Cardiac fibroblast (primary cell): Measurements from ENCODE around the gene SND1.
A peak's percentile ranks its signal among the peaks of the same experiment; 100 is the strongest.

Experiments
- DNase-seq, 2 donors: peaks; one replicate each; pipeline versions ENCODE4 v3.0.0 to v3.0.0-alpha.2; 2010; ENCODE audit warnings: low read depth in 2 of 2
- H3K4me3 ChIP-seq, 2 donors: replicated peaks in 1 of 2; 1 replicate in 1 of 2; 2 replicates in 1 of 2; pipeline ENCODE4 v1.5.1; 2011; ENCODE audit warnings: low read depth in 2 of 2, low read length in 2 of 2, mild to moderate bottlenecking in 2 of 2, moderate library complexity in 1 of 2
- TF ChIP-seq, protein P1 (sequence below): IDR thresholded peaks from one replicate; pipeline ENCODE4 v1.5.1; 2011; ENCODE audit warnings: low read depth, mild to moderate bottlenecking, low read length, inconsistent platforms

Gene SND1

DNA sequence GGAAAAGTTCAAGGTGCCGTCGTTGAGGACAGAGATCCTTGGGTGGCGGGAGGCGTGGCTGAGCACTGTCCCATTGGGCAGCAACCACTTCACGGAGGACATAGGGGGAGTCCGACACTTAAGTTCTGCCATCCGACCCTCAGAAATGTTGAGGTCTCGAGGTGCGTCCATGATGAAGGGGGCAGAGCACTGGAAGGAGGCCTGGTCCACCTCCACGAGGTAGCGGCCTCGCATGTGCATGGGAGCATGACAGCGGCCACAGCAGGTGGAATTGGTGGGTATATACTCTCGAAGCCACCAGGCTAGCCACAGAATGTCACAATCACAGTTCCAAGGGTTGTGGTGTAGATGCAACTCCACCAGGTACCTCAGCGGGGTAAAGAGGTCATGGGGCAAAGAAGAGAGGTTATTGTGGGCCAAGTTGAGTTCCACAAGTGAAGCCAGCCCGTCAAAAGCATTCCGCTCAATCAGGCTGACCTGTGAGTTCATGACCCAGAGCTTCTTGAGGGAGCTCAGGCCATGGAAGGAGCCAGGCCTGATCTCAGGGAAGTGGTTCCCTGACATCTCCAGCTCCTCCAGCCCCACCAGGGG is 377.5 kb downstream of the SND1 start:
- no peak for DNase-seq
- H3K4me3 ChIP-seq = no peak overlapping the region
- TF ChIP-seq, protein P1, sequence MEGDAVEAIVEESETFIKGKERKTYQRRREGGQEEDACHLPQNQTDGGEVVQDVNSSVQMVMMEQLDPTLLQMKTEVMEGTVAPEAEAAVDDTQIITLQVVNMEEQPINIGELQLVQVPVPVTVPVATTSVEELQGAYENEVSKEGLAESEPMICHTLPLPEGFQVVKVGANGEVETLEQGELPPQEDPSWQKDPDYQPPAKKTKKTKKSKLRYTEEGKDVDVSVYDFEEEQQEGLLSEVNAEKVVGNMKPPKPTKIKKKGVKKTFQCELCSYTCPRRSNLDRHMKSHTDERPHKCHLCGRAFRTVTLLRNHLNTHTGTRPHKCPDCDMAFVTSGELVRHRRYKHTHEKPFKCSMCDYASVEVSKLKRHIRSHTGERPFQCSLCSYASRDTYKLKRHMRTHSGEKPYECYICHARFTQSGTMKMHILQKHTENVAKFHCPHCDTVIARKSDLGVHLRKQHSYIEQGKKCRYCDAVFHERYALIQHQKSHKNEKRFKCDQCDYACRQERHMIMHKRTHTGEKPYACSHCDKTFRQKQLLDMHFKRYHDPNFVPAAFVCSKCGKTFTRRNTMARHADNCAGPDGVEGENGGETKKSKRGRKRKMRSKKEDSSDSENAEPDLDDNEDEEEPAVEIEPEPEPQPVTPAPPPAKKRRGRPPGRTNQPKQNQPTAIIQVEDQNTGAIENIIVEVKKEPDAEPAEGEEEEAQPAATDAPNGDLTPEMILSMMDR = no peak

DNA sequence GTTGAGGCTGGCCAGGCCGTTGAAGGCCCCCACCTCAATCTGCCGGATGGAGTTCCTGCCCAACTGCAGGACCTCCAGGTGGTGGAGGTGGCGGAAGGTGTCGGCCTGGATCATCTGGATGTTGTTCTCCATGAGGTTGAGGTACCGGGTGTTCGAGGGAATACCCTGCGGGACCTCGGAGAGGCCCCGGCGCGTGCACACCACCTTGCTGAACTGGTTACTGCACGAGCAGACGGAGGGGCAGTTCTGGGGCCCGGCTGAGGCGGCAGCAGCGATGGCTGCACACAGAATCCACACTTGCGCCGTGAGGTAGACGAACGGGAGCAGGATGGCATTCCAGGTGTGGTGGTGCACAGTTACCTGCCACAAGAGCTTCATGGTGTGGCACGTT is 378.3 kb downstream of the SND1 start:
- H3K4me3 ChIP-seq = no peak overlapping the region
- DNase-seq = no peak
- TF ChIP-seq, protein P1 = no peak

DNA sequence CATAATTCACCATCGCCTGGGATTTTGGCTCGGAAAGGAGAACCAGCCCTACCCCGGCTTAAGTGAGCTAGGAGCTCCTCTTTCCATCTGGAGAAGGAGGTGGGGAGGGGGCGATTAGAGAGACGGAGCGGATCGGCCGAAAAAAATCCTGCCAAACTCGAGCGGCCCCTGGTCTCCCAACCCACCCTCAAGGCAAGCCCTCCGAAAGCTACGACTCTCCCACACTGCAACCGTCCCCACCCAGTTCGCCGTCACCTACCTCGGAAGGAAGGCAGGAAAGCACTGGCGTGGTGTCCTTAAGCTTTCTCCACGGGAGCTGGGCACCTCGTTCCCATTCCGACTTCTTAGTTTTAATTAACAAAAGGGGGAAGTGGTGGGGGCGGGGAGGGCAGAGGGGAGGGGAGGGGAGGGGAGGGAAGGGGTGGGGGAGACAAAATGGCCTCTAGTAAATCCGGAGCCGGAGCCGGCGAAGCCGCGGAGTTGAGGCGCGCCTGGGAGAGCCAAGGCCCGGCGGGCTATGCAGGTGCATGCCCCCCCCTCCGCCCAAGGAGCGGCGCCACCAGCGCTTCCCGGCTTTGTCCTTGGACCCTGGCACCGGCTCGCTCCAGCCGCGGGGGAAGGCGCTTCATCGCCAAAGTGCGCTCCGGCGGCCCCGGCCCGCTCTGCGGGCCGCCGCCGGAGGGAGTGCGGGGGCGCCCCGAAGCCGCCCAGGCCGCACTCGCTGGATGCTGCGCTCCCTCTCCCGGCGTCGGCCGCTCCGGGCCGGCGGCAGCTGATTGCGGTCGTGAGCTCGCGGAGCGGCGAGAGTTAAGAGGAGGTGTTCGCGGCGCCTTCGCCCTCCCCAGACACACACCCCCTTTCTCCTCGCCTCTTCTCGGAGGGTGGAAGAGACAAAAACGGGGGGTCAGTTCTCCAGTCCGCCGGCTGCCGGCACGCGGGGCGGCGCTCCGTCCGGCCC is 378.9 kb downstream of the SND1 start, which contains the start of gene LRRC4:
Gene LRRC4 (minus strand): TSS at position 784 of the 958 bp plus-strand sequence. CDS start 797 bp downstream, outside the sequence.
- H3K4me3 ChIP-seq = peak within 1 kb of the TSS; percentile 37 to 42
- TF ChIP-seq, protein P1 = no peak
- DNase-seq = peak in 1 of 2 donors; percentile 35

DNA sequence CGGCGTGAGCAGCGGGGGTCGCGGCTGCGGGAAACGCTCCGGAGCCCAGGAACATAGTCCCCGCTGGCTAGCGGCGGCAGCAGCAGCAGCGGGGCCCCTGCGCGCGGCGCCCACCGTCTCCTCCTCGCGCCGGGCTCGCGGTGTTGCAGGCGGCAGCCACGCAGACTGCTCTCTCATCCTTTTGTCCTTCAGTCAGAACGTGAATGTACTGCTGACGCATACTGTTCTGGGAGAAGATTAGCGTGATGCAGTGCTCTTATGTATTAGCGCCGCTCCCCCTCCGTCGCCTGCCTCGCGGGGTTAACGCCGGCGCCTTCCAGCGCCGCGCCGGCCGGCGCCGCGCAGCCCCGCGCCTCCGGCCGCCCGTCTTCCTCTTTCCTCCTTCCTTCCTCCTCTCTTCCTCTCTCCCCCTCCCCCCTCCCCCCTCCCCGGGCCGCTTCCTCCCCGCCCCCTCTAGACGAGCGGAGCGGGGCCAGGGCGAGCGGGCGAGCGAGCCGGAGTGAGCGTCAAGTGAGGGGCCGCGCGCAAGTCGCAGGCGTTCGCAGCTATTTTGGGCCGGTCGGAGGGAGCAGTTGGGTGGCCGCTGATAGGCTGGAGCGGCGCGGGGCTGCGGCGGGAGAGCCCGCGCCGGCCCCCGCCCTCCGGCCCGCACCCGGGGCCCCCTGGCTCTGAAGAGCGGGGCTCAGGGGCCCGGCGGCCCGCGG is 380.1 kb downstream of the SND1 start:
- peak overlapping the region; percentile 13 to 40 for H3K4me3 ChIP-seq

DNA sequence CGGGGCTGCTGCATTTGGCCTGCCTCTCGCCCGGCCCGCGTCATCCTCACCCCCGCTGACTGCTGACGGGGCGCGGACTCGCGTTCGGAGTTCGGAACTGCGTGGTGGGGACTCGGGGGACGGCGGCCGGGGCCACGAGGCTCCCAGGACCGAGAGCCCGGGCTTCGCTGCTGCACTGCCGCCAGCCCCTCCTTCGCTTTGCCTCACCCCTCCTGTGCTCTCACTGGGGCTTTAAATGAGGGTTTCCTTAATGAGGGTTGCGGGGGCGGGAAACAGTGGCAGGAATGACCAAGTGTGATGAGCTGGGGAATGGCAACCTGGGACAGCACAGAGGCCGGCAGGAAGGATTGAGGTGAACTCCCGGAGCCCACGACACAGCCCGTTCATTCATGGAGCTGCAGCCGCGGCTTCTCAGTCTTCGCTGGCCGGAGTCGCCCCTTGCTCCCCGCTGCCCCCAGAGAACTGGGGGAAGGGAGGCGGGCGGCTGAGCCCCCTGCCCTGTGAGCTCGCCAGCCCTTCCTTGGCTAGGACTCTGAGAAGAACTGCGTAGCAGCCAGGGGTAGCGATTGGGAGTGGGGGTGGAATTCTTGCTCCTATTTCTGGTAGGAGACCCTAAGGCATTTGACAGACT is 380.7 kb downstream of the SND1 start:
- DNase-seq = peak in 1 of 2 donors; percentile 17

More for the DNA sequence above, 380.1 kb downstream of the SND1 start:
- TF ChIP-seq, protein P1 = peak; percentile 23
- DNase-seq = peak; percentile 86 to 93

More for the DNA sequence above, 380.7 kb downstream of the SND1 start:
- H3K4me3 ChIP-seq = peak overlapping the region; percentile 21 to 31
- TF ChIP-seq, protein P1 = no peak
